Measurements from ENCODE around the gene KLK7.

Gene KLK7

GRCh38 chr19:51018745-51019543 lies 35.2 kb upstream of the KLK7 start:
- Histone ChIP-seq H3K27me3 (peaks cover 100% of the 10 kb centered on the region), H3K27ac (no peak overlapping the region), H3K4me1 (ENCODE audit: control insufficient read depth in 1 of 2, insufficient read depth in 1 of 2, low read depth in 1 of 2, low read length in 1 of 2) (peaks cover 0 to 10% of the 10 kb centered on the region in 2 experiments), H3K9me3 (no peaks in the 10 kb centered on the region), H3K36me3 (no peaks in the 10 kb centered on the region), H3K4me3 (ENCODE audit: low read depth in 1 of 2, low read length in 1 of 2) (peak overlapping the region in 1 of 2 experiments; percentile 53)
- no peak for TF ChIP-seq CTCF (IDR thresholded peaks at IDR 0.05)

GRCh38 chr19:51016798-51017683 lies 33.3 kb upstream of the KLK7 start:
- no peaks in the 10 kb centered on the region for H3K9me3 ChIP-seq
- H3K4me1 ChIP-seq (ENCODE audit: control insufficient read depth in 1 of 2, insufficient read depth in 1 of 2, low read depth in 1 of 2, low read length in 1 of 2) = peaks cover 0 to 10% of the 10 kb centered on the region in 2 experiments
- no peaks in the 10 kb centered on the region for H3K36me3 ChIP-seq
- H3K27ac ChIP-seq = no peak overlapping the region
- peak; percentile 35 for TF ChIP-seq CTCF (IDR thresholded peaks at IDR 0.05)
- H3K27me3 ChIP-seq = peaks cover 83% of the 10 kb centered on the region
- no peak overlapping the region for H3K4me3 ChIP-seq (ENCODE audit: low read depth in 1 of 2, low read length in 1 of 2)

GRCh38 chr19:51015691-51016267 lies 32.1 kb upstream of the KLK7 start:
- H3K4me1 ChIP-seq (ENCODE audit: control insufficient read depth in 1 of 2, insufficient read depth in 1 of 2, low read depth in 1 of 2, low read length in 1 of 2) = peaks cover 0 to 10% of the 10 kb centered on the region in 2 experiments
- H3K4me3 ChIP-seq (ENCODE audit: low read depth in 1 of 2, low read length in 1 of 2) = no peak overlapping the region
- no peak for TF ChIP-seq CTCF (IDR thresholded peaks at IDR 0.05)
- H3K36me3 ChIP-seq = no peaks in the 10 kb centered on the region
- no peak overlapping the region for H3K27ac ChIP-seq
- H3K27me3 ChIP-seq = peaks cover 72% of the 10 kb centered on the region
- no peaks in the 10 kb centered on the region for H3K9me3 ChIP-seq

GRCh38 chr19:51014242-51014641 lies 30.5 kb upstream of the KLK7 start:
- peaks cover 72% of the 10 kb centered on the region for H3K27me3 ChIP-seq
- H3K9me3 ChIP-seq = no peaks in the 10 kb centered on the region
- H3K27ac ChIP-seq = no peak overlapping the region
- H3K36me3 ChIP-seq = no peaks in the 10 kb centered on the region
- H3K4me1 ChIP-seq (ENCODE audit: control insufficient read depth in 1 of 2, insufficient read depth in 1 of 2, low read depth in 1 of 2, low read length in 1 of 2) = peaks cover 0 to 9% of the 10 kb centered on the region in 2 experiments
- H3K4me3 ChIP-seq (ENCODE audit: low read depth in 1 of 2, low read length in 1 of 2) = no peak overlapping the region
- TF ChIP-seq CTCF (IDR thresholded peaks at IDR 0.05) = no peak

GRCh38 chr19:51012661-51013190 lies 29.0 kb upstream of the KLK7 start:
- Histone ChIP-seq H3K27ac (no peak overlapping the region), H3K9me3 (no peaks in the 10 kb centered on the region), H3K4me1 (ENCODE audit: control insufficient read depth in 1 of 2, insufficient read depth in 1 of 2, low read depth in 1 of 2, low read length in 1 of 2) (no peaks in the 10 kb centered on the region), H3K36me3 (no peaks in the 10 kb centered on the region), H3K4me3 (ENCODE audit: low read depth in 1 of 2, low read length in 1 of 2) (no peak overlapping the region), H3K27me3 (peaks cover 58% of the 10 kb centered on the region)
- TF ChIP-seq CTCF (IDR thresholded peaks at IDR 0.05) = no peak
